ENCODE data around the gene IL18RAP.
A peak's percentile ranks its signal among the peaks of the same experiment; 100 is the strongest.

Gene IL18RAP

GRCh38 chr2:102461188-102461587 is 38.2 kb downstream of the IL18RAP start:
- DNase-seq = no peak

GRCh38 chr2:102463160-102463559 is 40.2 kb downstream of the IL18RAP start:
- no peak for DNase-seq

- DNase-seq = no peak
These were observed 47.2 kb downstream of the IL18RAP start for GRCh38 chr2:102470168-102470567.

GRCh38 chr2:102473020-102473419 is 50.1 kb downstream of the IL18RAP start, which contains the start of gene SLC9A4:
TSS of gene SLC9A4 (plus strand) at chr2:102473226. CDS start at chr2:102473760, 534 bp downstream.
- peak in 1 of 2 experiments; percentile 8 for DNase-seq

GRCh38 chr2:102473631-102474030 is 50.7 kb downstream of the IL18RAP start:
- no peak for DNase-seq

GRCh38 chr2:102474785-102475184 is 51.8 kb downstream of the IL18RAP start:
- no peak for DNase-seq

GRCh38 chr2:102478686-102479470 is 55.9 kb downstream of the IL18RAP start:
- no peak for DNase-seq

GRCh38 chr2:102480285-102481195 is 57.6 kb downstream of the IL18RAP start:
- no peak for DNase-seq

GRCh38 chr2:102481931-102482330 is 59.0 kb downstream of the IL18RAP start:
- no peak for DNase-seq

GRCh38 chr2:102483086-102483485 is 60.1 kb downstream of the IL18RAP start:
- no peak for DNase-seq

GRCh38 chr2:102484310-102485061 is 61.5 kb downstream of the IL18RAP start:
- DNase-seq = no peak

GRCh38 chr2:102485147-102485785 is 62.3 kb downstream of the IL18RAP start:
- DNase-seq = no peak

- DNase-seq = no peak
These were observed 64.2 kb downstream of the IL18RAP start for GRCh38 chr2:102486941-102487702.

GRCh38 chr2:102487761-102488462 is 65.0 kb downstream of the IL18RAP start:
- DNase-seq = no peak

- no peak for DNase-seq
These were observed 66.7 kb downstream of the IL18RAP start for GRCh38 chr2:102489646-102490045.

GRCh38 chr2:102492006-102492405 is 69.0 kb downstream of the IL18RAP start:
- DNase-seq = no peak

- DNase-seq = no peak
These were observed 71.6 kb downstream of the IL18RAP start for GRCh38 chr2:102494570-102494969.

- DNase-seq = no peak
These were observed 75.5 kb downstream of the IL18RAP start for GRCh38 chr2:102498414-102498813.

- no peak for DNase-seq
These were observed 76.6 kb downstream of the IL18RAP start for GRCh38 chr2:102499558-102499957.
